Right atrium auricular region (tissue), 2 donors: Measurements from ENCODE around the gene ALG2. TPM values are rescaled to one million over a fixed set of nuclear protein-coding genes. Genes with fewer than 3 reads are reported as not detected.
A peak's percentile ranks its signal among the peaks of the same experiment; 100 is the strongest.

Source experiments
- DNase-seq: peaks from one replicate; pipeline ENCODE4 v3.0.0-alpha.2; 2019; ENCODE audit warnings: low spot score
- H3K27ac ChIP-seq, 2 donors: fragments of 200-600 bp; sonication (generic); 1 replicate in 1 of 2; 2 replicates in 1 of 2; pipeline ENCODE4 v1.5.1; 2016 to 2019
- H3K27me3 ChIP-seq, 2 donors: fragments of 200-600 bp; sonication (generic); one replicate each; pipeline versions ENCODE4 v1.5.1 to v1.6.0; 2017 to 2019
- H3K36me3 ChIP-seq: fragments of 200-600 bp; sonication (generic); one replicate; pipeline ENCODE4 v1.5.1; 2016
- H3K4me1 ChIP-seq, 2 donors: fragments of 200-600 bp; sonication (generic); one replicate each; pipeline versions ENCODE4 v1.5.1 to v1.6.0; 2017 to 2019
- H3K4me3 ChIP-seq, 2 donors: fragments of 200-600 bp; sonication (generic); 1 replicate in 1 of 2; 2 replicates in 1 of 2; pipeline ENCODE4 v1.5.1; 2017 to 2019; ENCODE audit warnings: mild to moderate bottlenecking in 1 of 2, moderate library complexity in 1 of 2
- H3K9me3 ChIP-seq, 2 donors: fragments of 200-600 bp; sonication (generic); one replicate each; pipeline ENCODE4 v1.5.1; 2019
- total RNA-seq, 2 donors: library from RNA; depleted of rRNA; stranded (reverse); fragments of >200 nt; gene quantifications; one replicate each; pipeline ENCODE4 v1.1.0, GENCODE V29; 2016
- TF ChIP-seq, protein P1 (sequence below), 2 donors: fragments of 200-600 bp; sonication (generic); IDR thresholded peaks; one replicate each; pipeline ENCODE4 v1.5.1; 2019; ENCODE audit warnings: antibody characterized with exemption in 2 of 2

The ALG2 gene, protein sequence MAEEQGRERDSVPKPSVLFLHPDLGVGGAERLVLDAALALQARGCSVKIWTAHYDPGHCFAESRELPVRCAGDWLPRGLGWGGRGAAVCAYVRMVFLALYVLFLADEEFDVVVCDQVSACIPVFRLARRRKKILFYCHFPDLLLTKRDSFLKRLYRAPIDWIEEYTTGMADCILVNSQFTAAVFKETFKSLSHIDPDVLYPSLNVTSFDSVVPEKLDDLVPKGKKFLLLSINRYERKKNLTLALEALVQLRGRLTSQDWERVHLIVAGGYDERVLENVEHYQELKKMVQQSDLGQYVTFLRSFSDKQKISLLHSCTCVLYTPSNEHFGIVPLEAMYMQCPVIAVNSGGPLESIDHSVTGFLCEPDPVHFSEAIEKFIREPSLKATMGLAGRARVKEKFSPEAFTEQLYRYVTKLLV
- total RNA-seq, result 10 to 100 TPM; 21.6 to 26.2 TPM

DNA sequence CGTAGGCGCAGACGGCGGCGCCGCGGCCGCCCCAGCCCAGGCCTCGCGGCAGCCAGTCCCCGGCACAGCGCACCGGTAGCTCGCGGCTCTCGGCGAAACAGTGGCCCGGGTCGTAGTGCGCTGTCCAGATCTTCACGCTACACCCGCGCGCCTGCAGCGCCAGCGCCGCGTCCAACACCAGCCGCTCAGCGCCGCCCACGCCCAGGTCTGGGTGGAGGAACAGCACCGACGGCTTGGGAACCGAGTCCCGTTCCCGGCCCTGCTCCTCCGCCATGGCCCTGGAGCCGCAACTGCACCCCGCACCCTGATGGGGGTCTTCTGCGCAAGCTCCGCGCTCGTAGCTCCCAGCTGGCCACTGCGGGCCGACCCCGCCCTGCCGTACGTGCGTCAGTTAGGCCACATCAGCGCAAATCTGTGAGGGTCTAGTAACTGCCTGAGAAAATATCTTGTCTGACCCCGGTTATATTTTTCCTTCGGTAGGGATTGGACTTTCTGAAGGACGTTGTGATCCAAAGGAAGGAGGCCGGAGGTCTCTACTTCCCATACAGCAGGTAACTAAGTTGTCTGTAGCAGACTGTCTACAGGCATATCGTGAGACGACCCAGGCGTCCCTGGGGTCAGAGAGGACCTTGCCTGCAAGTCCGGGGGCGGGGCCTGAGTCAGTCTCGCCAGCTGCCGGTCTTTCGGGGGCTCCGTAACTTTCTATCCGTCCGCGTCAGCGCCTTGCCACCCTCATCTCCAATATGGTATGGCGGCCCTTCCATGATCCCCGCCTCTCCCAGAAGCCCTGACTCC lies at the start of gene ALG2, which contains the start of gene SEC61B:
Gene ALG2, minus strand, starts transcription at position 322 of the 795 bp plus-strand sequence. Its CDS starts 48 bp downstream, at position 274.
Gene SEC61B, plus strand, starts transcription at position 662 of the 795 bp plus-strand sequence. Its CDS starts 82 bp downstream, at position 744.
- H3K36me3 ChIP-seq, result peaks cover 9% of the 10 kb centered on the region

DNA sequence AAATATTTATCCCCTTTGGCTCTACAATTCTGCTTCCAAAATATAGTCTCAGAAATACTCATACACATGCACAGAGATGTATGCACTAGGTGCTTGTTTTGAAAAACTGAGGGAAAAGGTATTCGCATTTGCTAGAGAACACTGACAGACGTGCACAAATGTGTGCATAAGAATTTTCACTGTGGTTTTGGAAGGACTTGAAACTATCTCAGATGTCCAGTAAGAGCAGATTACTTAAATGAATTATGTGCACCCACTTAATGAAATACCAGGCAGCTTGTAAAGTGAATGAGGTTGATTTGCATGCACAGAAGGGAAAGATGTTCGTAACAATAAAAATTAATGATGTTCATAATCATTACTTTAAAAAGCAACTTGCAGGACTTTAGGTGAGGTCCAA lies 48.7 kb upstream of the ALG2 start:
- H3K4me1 ChIP-seq, result no peaks in the 10 kb centered on the region
- DNase-seq, result no peak
- H3K27me3 ChIP-seq, result no peaks in the 10 kb centered on the region
- TF ChIP-seq, protein P1, sequence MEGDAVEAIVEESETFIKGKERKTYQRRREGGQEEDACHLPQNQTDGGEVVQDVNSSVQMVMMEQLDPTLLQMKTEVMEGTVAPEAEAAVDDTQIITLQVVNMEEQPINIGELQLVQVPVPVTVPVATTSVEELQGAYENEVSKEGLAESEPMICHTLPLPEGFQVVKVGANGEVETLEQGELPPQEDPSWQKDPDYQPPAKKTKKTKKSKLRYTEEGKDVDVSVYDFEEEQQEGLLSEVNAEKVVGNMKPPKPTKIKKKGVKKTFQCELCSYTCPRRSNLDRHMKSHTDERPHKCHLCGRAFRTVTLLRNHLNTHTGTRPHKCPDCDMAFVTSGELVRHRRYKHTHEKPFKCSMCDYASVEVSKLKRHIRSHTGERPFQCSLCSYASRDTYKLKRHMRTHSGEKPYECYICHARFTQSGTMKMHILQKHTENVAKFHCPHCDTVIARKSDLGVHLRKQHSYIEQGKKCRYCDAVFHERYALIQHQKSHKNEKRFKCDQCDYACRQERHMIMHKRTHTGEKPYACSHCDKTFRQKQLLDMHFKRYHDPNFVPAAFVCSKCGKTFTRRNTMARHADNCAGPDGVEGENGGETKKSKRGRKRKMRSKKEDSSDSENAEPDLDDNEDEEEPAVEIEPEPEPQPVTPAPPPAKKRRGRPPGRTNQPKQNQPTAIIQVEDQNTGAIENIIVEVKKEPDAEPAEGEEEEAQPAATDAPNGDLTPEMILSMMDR (IDR thresholded peaks at IDR 0.05), result no peak
- H3K4me3 ChIP-seq, result no peak overlapping the region
- no peaks in the 10 kb centered on the region for H3K9me3 ChIP-seq
- H3K27ac ChIP-seq, result no peak overlapping the region
- H3K36me3 ChIP-seq, result no peaks in the 10 kb centered on the region

More for the DNA sequence above, at the start of gene ALG2, which contains the start of gene SEC61B:
- H3K4me3 ChIP-seq, result peak within 1 kb of the TSS; percentile 94 to 97
- TF ChIP-seq, protein P1 (IDR thresholded peaks at IDR 0.05), result no peak
- peak within 1 kb of the TSS; percentile 94 to 95 for H3K27ac ChIP-seq
- peaks cover 3 to 70% of the 10 kb centered on the region in 2 donors for H3K4me1 ChIP-seq
- H3K27me3 ChIP-seq, result no peaks in the 10 kb centered on the region
- peak; percentile 96 for DNase-seq
- H3K9me3 ChIP-seq, result no peaks in the 10 kb centered on the region

DNA sequence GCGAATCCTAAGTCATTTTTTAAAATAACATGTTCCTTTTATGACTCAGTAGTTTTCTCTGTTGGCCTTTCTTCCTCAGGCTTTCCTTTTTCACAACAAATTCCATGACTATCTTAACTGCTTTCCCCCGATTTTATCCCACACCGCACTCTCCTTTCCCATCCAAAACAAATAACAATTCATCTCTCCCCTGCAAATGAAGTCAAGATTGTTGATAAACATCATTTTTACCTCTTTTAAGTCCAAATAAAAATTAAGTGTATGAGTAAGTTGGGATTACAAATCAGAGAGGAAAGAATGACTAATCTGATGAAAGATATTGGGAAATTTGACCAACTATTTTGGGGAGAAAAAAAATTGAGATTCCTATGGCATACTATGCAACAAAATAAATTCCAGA lies 47.7 kb upstream of the ALG2 start:
- Histone ChIP-seq H3K4me3 (no peak overlapping the region), H3K36me3 (no peaks in the 10 kb centered on the region), H3K9me3 (no peaks in the 10 kb centered on the region), H3K27me3 (no peaks in the 10 kb centered on the region), H3K27ac (no peak overlapping the region), H3K4me1 (no peaks in the 10 kb centered on the region)
- no peak for DNase-seq
- TF ChIP-seq, protein P1 (IDR thresholded peaks at IDR 0.05), result no peak

DNA sequence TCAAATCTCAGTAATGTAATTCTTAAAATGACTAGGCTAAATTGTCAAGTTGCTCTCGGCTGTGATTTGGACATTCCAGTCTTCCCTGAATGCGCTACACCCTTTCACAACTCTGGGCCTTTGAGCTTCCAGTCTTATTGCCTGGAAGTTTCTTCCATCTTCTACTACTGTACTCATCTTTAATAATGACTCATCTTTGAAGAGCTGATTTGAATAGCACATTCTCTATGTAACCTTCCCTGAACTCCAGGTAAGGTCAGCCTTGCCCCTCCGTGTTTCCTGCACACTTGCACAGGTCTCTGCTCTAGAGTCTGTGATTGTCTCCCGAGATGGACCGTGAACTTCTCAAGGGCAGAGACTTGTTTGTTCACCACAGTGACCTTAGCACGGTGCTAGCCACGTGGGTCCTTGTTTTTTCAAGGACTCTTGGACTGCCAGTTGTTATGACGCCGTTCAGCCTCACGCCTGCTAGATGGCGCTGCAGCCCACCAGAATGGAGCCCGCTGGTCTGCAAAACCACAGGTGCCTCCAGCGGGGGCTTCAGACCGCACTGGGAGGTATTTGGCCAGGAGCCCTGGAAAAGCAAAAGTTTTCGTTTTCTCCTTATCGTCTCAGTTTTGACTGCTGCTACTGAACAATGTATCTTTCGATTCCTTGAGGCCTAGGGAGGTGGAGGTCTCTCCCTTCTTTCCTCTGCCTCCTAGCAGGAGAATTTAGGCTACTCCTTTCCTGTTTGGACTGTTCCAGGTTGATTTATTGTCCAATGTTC lies 44.7 kb upstream of the ALG2 start:
- TF ChIP-seq, protein P1 (IDR thresholded peaks at IDR 0.05), result peak; percentile 79 to 89
- no peak for DNase-seq
- H3K4me1 ChIP-seq, result no peaks in the 10 kb centered on the region
- H3K27me3 ChIP-seq, result no peaks in the 10 kb centered on the region
- no peaks in the 10 kb centered on the region for H3K9me3 ChIP-seq
- no peak overlapping the region for H3K4me3 ChIP-seq
- no peak overlapping the region for H3K27ac ChIP-seq
- H3K36me3 ChIP-seq, result no peaks in the 10 kb centered on the region

DNA sequence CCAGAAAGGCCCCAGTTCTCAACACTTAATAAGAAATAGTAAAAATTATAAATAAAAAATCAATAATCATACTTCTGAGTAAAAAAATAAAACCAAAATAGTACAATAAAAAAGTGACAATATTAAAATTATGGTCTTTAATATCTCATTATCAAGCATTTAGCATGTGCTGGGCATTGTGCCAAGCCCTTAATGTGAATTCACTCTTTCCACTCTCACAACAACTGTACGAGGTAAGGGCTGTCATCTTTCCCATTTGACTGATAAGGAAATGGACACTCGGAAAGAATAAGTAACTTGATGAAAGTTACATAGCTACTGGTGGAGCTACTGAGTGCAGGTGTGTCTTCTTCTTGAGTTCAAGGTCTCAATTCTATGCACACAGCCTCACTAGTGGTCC lies 43.9 kb upstream of the ALG2 start:
- no peak overlapping the region for H3K4me3 ChIP-seq
- H3K4me1 ChIP-seq, result no peaks in the 10 kb centered on the region
- no peaks in the 10 kb centered on the region for H3K9me3 ChIP-seq
- no peak overlapping the region for H3K27ac ChIP-seq
- H3K36me3 ChIP-seq, result no peaks in the 10 kb centered on the region
- TF ChIP-seq, protein P1 (IDR thresholded peaks at IDR 0.05), result no peak
- DNase-seq, result no peak
- H3K27me3 ChIP-seq, result no peaks in the 10 kb centered on the region
